HG03575 (cell line): ENCODE results near the gene PSG7.
"Not testable (repeated sequence)": the region's sequence is repeated elsewhere in the genome, so short reads cannot be mapped to it uniquely, and the experiment has no call there.

Experiments used
- ATAC-seq: cut with Tn5 transposase; IDR thresholded peaks from one replicate; pipeline ENCODE4 v1.9.1; 2021; ENCODE audit not compliant: unreplicated experiment, insufficient number of reproducible peaks, low FRiP score; ENCODE audit errors: extremely low read depth

PSG7 gene

DNA sequence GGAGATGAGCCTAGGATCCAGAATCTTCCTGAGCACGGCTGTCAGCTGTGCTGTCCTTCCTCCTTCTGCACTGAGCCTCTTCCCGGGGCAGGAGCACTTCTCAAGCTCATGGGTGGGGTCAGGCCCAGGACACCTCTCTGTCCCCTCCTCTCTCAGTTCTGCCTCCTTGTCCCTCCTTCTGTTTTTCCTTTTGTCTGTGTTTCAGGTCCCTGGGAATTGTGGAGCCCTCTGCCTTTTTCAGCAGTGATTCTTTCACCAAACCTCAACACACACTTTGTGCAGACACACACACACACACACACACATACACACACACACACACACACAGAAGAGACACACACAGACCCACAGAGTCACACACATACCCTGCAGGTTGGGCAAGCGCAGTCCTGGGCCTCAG is at the start of gene PSG7:
PSG7 (minus strand) TSS at position 101 of the 400 bp plus-strand sequence. CDS start 131 bp downstream, outside the sequence.
- not testable (repeated sequence) for ATAC-seq

GRCh38 chr19:42985588-42985987 is 48.6 kb upstream of the PSG7 start:
- ATAC-seq: no peak

- ATAC-seq: not testable (repeated sequence)
Measured at GRCh38 chr19:42982111-42982510, 45.1 kb upstream of the PSG7 start.

GRCh38 chr19:42971451-42971850 is 34.4 kb upstream of the PSG7 start:
- ATAC-seq: not testable (repeated sequence)

DNA sequence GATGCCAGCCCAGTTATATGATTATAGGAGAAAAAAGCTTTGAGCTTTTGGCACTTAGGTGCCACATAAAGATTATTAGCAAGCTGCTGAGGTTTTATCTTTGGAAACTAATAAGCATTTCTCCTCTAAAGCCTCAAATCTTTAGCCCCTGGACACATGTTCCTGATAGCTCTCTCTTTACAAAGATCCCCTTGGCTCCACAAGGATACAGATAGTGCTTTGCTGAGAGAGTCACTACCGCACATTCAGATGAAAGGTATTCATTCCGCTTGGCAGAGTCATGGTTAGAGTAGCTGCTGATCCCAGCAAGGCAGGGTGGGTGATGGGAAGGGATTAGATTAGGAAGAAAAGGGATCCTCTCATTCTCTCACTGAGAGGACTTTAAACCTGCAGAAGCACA is 28.2 kb upstream of the PSG7 start:
- no peak for ATAC-seq

- no peak for ATAC-seq
Measured at GRCh38 chr19:42961119-42961518, 24.1 kb upstream of the PSG7 start.

DNA sequence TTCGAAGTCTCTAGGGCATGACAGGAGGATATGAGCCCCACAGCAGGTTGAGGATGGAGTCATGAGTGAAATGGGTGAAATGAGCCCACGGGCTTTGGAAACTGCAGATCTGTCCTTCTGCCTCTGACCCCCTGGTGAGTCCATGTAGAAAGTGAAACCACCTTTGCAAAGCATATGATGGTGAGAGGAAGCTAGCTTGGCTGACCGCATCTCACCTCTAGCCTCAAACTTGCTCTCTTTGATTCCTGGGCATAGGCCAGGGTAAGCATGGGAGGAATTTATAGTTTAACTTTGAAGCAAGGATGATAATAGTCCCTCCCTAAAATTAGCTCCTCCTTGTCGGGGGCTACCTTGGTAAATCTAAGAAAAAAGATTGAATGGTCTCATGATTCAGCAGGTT is 15.1 kb upstream of the PSG7 start:
- not testable (repeated sequence) for ATAC-seq

GRCh38 chr19:42951476-42951875 is 14.5 kb upstream of the PSG7 start:
- not testable (repeated sequence) for ATAC-seq

DNA sequence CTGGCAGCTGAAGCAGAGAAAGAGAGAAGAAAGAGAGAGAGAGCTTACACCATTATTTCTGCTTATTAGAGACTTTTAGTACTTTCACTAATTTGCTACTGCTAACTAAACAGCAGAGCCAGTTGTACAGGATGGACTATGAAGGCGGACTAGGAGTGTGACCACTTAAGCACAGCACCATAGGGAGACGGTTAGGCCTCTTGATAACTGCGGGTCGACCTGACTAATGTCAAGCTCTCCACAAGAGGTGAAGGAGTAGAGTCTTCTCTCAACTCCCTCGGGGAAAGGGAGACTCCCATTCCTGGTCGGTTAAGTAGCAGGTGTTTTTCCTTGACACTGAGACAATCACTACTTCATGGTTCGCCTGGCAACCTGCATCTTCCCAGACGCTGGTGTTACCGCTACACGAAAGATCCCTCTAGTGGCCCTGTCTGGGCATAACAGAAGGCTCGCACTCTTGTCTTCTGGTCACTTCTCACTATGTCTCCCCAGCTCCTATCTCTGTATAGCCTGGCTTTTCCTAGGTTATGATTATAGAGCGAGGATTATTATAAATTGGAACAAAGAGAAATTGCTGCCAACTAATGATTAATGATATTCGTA is 5.3 kb upstream of the PSG7 start:
- ATAC-seq: no peak

DNA sequence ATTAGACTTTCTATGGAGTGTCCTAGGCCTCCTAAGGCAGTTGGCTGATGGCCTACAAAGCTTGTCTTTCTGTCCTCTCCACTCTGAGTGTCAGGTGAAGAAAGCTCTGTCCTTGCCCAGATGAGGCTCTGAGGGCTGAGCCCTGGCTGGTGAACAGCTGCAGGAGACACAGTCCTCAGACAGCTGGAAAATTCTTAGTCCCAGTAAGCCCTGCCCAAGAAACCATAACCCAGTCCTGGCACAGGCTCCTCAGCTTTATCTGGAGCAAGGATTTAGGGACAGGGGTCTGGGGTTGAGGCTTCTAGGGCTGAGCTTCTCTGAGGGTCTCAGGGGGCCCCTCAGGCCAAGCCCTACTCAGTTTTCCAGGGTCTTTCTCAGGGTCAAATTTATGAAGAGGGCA is 2.3 kb downstream of the PSG7 start:
- ATAC-seq: not testable (repeated sequence)

DNA sequence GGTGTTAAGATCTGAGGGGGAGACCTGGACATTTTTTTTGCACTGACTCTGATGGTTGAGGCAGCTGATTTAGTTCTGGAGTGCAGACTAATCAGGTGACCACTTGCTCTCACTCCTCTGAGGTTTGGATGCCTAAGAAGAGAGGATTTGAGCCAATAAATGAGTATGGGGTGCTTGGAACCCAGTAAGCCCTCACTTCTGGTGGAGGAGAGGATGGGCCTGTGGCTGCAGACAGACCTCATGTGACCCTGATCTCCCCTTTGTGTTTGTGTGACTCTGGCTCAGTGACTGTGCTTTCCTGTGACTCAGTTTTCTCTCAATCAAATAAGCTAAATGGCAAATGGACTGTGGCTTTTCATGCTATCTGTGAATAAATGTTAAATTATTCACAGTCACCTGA is 2.8 kb downstream of the PSG7 start:
- ATAC-seq: not testable (repeated sequence)

- not testable (repeated sequence) for ATAC-seq
Measured at GRCh38 chr19:42933412-42933811, 3.6 kb downstream of the PSG7 start.

GRCh38 chr19:42932485-42933101 is 4.4 kb downstream of the PSG7 start:
- ATAC-seq: not testable (repeated sequence)

DNA sequence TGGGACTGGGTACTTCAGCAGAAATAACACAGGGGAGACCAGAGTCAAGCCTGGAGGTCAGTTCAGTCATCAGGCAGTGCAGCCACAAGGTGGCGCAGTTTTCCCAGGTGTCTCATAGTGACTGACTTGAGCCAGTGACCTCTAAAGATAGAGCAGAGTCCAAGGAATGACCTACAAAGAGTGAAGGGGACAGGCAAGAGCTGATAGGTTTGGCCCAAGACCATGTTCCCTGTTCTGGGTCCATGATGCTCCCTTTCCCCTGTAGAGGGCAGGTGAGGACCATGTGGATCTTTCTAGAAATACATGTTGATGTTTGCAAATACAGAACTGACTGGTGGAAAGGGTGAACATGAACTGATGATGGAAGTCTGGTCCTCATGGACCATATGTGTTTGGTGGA is 6.8 kb downstream of the PSG7 start:
- ATAC-seq: not testable (repeated sequence)

- ATAC-seq: no peak
Measured at GRCh38 chr19:42928896-42929295, 8.1 kb downstream of the PSG7 start.

DNA sequence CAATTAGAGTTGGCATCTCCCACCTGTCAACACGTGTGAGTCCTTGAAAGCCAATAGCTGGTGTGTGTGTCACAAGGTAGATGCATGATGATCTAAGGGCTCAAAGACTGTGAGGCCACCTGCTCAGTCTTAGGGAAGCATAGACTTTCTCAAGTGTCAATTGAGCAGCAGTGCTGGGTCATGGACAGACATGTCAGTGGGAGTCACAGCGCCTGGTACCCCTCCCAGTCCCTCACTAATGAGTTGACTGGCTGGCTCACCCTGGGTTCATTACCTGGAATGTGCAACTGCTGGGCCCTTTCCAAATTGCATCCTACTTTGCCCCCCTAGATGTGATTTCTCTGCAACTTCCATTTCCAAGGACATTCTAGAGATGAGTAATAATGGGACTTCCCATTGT is 10.2 kb downstream of the PSG7 start:
- ATAC-seq: no peak

- ATAC-seq: not testable (repeated sequence)
Measured at GRCh38 chr19:42923106-42923505, 13.9 kb downstream of the PSG7 start.

DNA sequence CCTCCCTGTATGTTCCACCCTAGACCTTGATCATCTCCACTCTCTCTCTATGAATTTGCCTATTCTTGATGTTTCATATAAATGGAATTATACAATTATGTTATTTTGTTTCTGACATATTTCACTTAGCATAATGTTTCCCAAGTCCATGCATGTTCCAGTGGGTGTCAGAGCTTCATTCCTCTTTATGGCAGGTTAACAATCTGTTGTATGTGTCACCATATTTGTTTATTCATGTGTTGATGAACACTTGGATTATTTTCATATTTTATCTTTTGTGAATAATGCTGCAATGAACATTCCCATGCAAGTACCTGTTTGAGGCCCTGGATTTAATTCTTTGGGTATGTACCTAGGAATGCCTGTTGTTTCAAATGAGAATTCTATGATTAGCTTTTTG is 16.0 kb downstream of the PSG7 start:
- ATAC-seq: not testable (repeated sequence)

- no peak for ATAC-seq
Measured at GRCh38 chr19:42919757-42920079, 17.3 kb downstream of the PSG7 start.

GRCh38 chr19:42919070-42919756 is 17.8 kb downstream of the PSG7 start:
- ATAC-seq: not testable (repeated sequence)
